Panc1 (cell line): Measurements from ENCODE around the gene LIPC. TPM values are rescaled to one million over a fixed set of nuclear protein-coding genes. Genes with fewer than 3 reads are reported as not detected.

Experiments used
- ATAC-seq: fragments of 200-7000 bp; cut with Tn5 transposase; 2 replicates; pipeline ENCODE4 v1.9.1; 2020; ENCODE audit warnings: mild to moderate bottlenecking, moderate library complexity
- BruUV-seq: library from RNA; stranded (reverse); fragments of 400-500 nt; replicated peaks from 2 replicates; lab custom pipeline; 2021; lab: Mats Ljungman, UMichigan
- CTCF ChIA-PET: fragments of 300-600 bp; sonication (Branson Sonifier 250); formaldehyde crosslinking; loops from one replicate; lab custom pipeline; 2022; ENCODE audit warnings: antibody characterized with exemption; lab: Charles Lee
- POLR2A ChIA-PET: fragments of 300-600 bp; sonication (Branson Sonifier 250); formaldehyde crosslinking; loops from one replicate; lab custom pipeline; 2022; ENCODE audit warnings: antibody characterized with exemption; lab: Charles Lee
- DNase-seq: peaks from one replicate; pipeline ENCODE4 v3.0.0-alpha.2; 2010; ENCODE audit warnings: low read depth, low spot score
- H3K27ac ChIP-seq: 2 replicates; pipeline ENCODE4 v1.5.1; 2011; ENCODE audit warnings: mild to moderate bottlenecking, low read length, inconsistent platforms
- H3K27me3 ChIP-seq: fragments of 200-500 bp; sonication (Bioruptor generic); 2 replicates; pipeline ENCODE4 v1.6.0; 2014; ENCODE audit warnings: low read length, inconsistent platforms; ENCODE audit not compliant: control insufficient read depth, insufficient read depth
- H3K36me3 ChIP-seq: fragments of 200-500 bp; sonication (Bioruptor generic); 2 replicates; pipeline ENCODE4 v1.5.1; 2014; ENCODE audit warnings: inconsistent platforms, mild to moderate bottlenecking, low read length, moderate library complexity; ENCODE audit not compliant: control insufficient read depth, insufficient read depth
- H3K4me1 ChIP-seq: 2 replicates; pipeline ENCODE4 v1.5.1; 2011; ENCODE audit warnings: inconsistent platforms, mild to moderate bottlenecking, low read length, moderate library complexity; ENCODE audit not compliant: control insufficient read depth, insufficient read depth
- H3K4me3 ChIP-seq, 2 experiments: 2 replicates each; pipeline ENCODE4 v1.5.1; 2011 to 2012; ENCODE audit warnings: low read depth in 2 of 2, low read length in 2 of 2, mild to moderate bottlenecking in 2 of 2, inconsistent platforms in 1 of 2, moderate library complexity in 1 of 2
- H3K9me3 ChIP-seq: fragments of 200-500 bp; sonication (Bioruptor generic); 2 replicates; pipeline ENCODE4 v1.5.1; 2014; ENCODE audit warnings: low read depth, mild to moderate bottlenecking, inconsistent platforms, low read length, moderate library complexity; ENCODE audit not compliant: control insufficient read depth, insufficient read depth
- CTCF ChIP-seq: fragments of 450-650 bp; IDR thresholded peaks from 2 replicates; pipeline ENCODE4 v1.5.1; 2017; ENCODE audit warnings: mild to moderate bottlenecking
- POLR2AphosphoS5 ChIP-seq: IDR thresholded peaks from 2 replicates; pipeline ENCODE4 v1.6.1; 2012; ENCODE audit warnings: mild to moderate bottlenecking, low read depth, low read length, moderate library complexity
- SIN3A ChIP-seq: IDR thresholded peaks from 2 replicates; pipeline ENCODE4 v1.6.1; 2012; ENCODE audit warnings: low read depth, mild to moderate bottlenecking, low read length, moderate library complexity, borderline replicate concordance; ENCODE audit not compliant: insufficient read depth
- TCF7L2 ChIP-seq: IDR thresholded peaks from 2 replicates; pipeline ENCODE4 v1.6.1; 2011; ENCODE audit warnings: mild to moderate bottlenecking, low read depth, low read length, inconsistent platforms
- in situ Hi-C: cut with HindIII; loops from 2 replicates; pipeline ENCODE4 v1.10.0; 2016; ENCODE audit warnings: low sequenced_read_pairs, low pct_unique_long_range_greater_than_20kb
- intact Hi-C: fragments of 100-400 bp; cut with micrococcal nuclease; formaldehyde crosslinking; loops from one replicate; pipeline ENCODE4 v1.10.0; 2022; ENCODE audit not compliant: unreplicated experiment
- total RNA-seq: library from RNA; stranded (reverse); gene quantifications from one replicate; pipeline ENCODE4 v1.2.1, GENCODE V29; 2021; ENCODE audit not compliant: unreplicated experiment
- TF ChIP-seq, protein P1 (sequence below), 2 experiments: IDR thresholded peaks; 2 replicates each; pipeline ENCODE4 v1.6.1; 2011 to 2012; ENCODE audit warnings: low read depth in 2 of 2, control low read depth in 1 of 2, low read length in 1 of 2, mild to moderate bottlenecking in 1 of 2, moderate library complexity in 1 of 2; ENCODE audit not compliant: insufficient read depth in 1 of 2

The LIPC gene
- total RNA-seq, 1 experiment from 2014 or later, result not detected

DNA sequence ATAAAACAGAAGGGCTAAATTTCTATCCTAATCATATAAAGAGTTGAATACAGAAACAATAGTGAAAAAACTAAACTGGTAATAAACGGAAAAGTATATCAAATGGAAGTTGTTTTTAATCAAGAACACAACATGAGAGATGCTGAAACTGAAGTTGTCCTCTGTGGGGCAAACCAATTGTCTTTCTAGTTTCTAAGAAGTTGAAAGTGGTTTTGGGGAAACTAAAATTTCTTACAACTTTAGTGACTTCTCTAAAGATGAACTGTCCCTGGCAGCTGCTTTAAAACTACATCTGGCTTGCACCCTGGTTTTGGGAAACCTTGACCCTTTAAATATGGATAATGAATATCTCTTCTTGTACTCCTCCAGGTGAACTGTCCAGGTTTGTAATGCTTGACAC is 162.1 kb downstream of the LIPC start:
- ATAC-seq (no peak), DNase-seq (no peak)
- intact Hi-C loops (no loop called here), in situ Hi-C loops (no loop called here)
- Histone ChIP-seq H3K27me3 (no peaks in the 10 kb centered on the region), H3K27ac (no peak overlapping the region), H3K4me1 (0 out of 2 replicates have a peak, but pooled peaks cover 3% of the 10 kb centered on the region), H3K36me3 (peaks cover 8% of the 10 kb centered on the region; the same call in 1 of the 2 replicates), H3K9me3 (no peaks in the 10 kb centered on the region), H3K4me3 (no peak overlapping the region)
- TF ChIP-seq CTCF (no peak), POLR2AphosphoS5 (no peak), SIN3A (no peak), TCF7L2 (no peak)
- TF ChIP-seq, protein P1, sequence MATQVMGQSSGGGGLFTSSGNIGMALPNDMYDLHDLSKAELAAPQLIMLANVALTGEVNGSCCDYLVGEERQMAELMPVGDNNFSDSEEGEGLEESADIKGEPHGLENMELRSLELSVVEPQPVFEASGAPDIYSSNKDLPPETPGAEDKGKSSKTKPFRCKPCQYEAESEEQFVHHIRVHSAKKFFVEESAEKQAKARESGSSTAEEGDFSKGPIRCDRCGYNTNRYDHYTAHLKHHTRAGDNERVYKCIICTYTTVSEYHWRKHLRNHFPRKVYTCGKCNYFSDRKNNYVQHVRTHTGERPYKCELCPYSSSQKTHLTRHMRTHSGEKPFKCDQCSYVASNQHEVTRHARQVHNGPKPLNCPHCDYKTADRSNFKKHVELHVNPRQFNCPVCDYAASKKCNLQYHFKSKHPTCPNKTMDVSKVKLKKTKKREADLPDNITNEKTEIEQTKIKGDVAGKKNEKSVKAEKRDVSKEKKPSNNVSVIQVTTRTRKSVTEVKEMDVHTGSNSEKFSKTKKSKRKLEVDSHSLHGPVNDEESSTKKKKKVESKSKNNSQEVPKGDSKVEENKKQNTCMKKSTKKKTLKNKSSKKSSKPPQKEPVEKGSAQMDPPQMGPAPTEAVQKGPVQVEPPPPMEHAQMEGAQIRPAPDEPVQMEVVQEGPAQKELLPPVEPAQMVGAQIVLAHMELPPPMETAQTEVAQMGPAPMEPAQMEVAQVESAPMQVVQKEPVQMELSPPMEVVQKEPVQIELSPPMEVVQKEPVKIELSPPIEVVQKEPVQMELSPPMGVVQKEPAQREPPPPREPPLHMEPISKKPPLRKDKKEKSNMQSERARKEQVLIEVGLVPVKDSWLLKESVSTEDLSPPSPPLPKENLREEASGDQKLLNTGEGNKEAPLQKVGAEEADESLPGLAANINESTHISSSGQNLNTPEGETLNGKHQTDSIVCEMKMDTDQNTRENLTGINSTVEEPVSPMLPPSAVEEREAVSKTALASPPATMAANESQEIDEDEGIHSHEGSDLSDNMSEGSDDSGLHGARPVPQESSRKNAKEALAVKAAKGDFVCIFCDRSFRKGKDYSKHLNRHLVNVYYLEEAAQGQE (IDR thresholded peaks at IDR 0.05; ENCODE audit: insufficient read depth in 1 of 2, low read depth in 2 of 2, low read length in 1 of 2), result no peak
- BruUV-seq, result no TSS peak
- POLR2A ChIA-PET, result no interaction called here
- CTCF ChIA-PET, result no interaction called here

- DNase-seq (no peak), ATAC-seq (no peak)
- 0 out of 2 replicates have a peak, but pooled peaks cover 3% of the 10 kb centered on the region for H3K4me1 ChIP-seq
- TF ChIP-seq, protein P1 (IDR thresholded peaks at IDR 0.05; ENCODE audit: insufficient read depth in 1 of 2, low read depth in 2 of 2, low read length in 1 of 2), result no peak
- no peak for TF ChIP-seq POLR2AphosphoS5
- no peak for TF ChIP-seq TCF7L2
- no peak for TF ChIP-seq CTCF
- TF ChIP-seq SIN3A, result no peak
- peaks cover 8% of the 10 kb centered on the region; the same call in 1 of the 2 replicates for H3K36me3 ChIP-seq
- no peak overlapping the region for H3K4me3 ChIP-seq
- BruUV-seq, result no TSS peak
- intact Hi-C loops (no loop called here), in situ Hi-C loops (no loop called here)
- H3K9me3 ChIP-seq, result no peaks in the 10 kb centered on the region
- ChIA-PET CTCF (no interaction called here), POLR2A (no interaction called here)
- no peaks in the 10 kb centered on the region for H3K27me3 ChIP-seq
- H3K27ac ChIP-seq, result no peak overlapping the region
These were observed 163.1 kb downstream of the LIPC start for GRCh38 chr15:58594898-58595297.
